C4-2B (cell line): Measurements from ENCODE around the gene FBN3.

Experiments
- ZFX ChIP-seq: fragments of 450-650 bp; IDR thresholded peaks from 2 replicates; pipeline ENCODE4 v1.6.1; 2017
- TF ChIP-seq, protein P1 (sequence below): fragments of 450-650 bp; conservative IDR thresholded peaks from 2 replicates; pipeline ENCODE4 v1.5.1; 2017; ENCODE audit warnings: mild to moderate bottlenecking

DNA sequence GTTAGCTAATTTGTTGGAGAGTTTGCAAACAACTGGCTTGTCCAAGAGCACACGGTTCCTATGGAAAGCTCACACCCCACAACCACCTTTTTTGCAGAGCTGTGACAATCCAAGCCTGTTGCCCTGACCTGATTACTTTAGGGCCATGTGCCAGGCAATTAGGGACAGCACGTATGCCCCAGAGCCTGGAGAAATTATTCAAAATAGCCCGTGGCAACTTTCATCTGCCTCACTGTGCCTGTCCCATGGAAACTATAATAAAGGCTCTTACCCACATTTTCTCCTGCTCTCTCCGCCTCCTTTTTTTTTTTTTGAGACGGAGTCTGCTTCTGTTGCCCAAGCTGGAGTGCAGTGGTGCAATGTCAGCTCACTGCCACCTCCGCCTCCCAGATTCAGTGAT is 18.6 kb upstream of the FBN3 start:
- TF ChIP-seq, protein P1, sequence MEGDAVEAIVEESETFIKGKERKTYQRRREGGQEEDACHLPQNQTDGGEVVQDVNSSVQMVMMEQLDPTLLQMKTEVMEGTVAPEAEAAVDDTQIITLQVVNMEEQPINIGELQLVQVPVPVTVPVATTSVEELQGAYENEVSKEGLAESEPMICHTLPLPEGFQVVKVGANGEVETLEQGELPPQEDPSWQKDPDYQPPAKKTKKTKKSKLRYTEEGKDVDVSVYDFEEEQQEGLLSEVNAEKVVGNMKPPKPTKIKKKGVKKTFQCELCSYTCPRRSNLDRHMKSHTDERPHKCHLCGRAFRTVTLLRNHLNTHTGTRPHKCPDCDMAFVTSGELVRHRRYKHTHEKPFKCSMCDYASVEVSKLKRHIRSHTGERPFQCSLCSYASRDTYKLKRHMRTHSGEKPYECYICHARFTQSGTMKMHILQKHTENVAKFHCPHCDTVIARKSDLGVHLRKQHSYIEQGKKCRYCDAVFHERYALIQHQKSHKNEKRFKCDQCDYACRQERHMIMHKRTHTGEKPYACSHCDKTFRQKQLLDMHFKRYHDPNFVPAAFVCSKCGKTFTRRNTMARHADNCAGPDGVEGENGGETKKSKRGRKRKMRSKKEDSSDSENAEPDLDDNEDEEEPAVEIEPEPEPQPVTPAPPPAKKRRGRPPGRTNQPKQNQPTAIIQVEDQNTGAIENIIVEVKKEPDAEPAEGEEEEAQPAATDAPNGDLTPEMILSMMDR = no peak
- TF ChIP-seq ZFX = no peak
